ENCODE data around the gene CTTN.

Gene CTTN
- 0.15 to 0.22 reads per million in 2 donors for total RNA-seq

- DNase-seq = peak; percentile 34
These were observed at the start of gene CTTN for GRCh38 chr11:70397983-70398833. CTTN (plus strand) TSS chr11:70398529; CDS start chr11:70407298, 8,769 bp downstream.

- no peak for DNase-seq
These were observed 49.7 kb upstream of the CTTN start for GRCh38 chr11:70348608-70349007.

- no peak for DNase-seq
These were observed 46.7 kb upstream of the CTTN start for GRCh38 chr11:70351646-70352045.

GRCh38 chr11:70352100-70352499 is 46.2 kb upstream of the CTTN start:
- DNase-seq = no peak

- DNase-seq = no peak
These were observed 45.7 kb upstream of the CTTN start for GRCh38 chr11:70352601-70353000.

- no peak for DNase-seq
These were observed 45.0 kb upstream of the CTTN start for GRCh38 chr11:70353329-70353728.

- no peak for DNase-seq
These were observed 44.3 kb upstream of the CTTN start for GRCh38 chr11:70353900-70354568.

GRCh38 chr11:70354629-70355028 is 43.7 kb upstream of the CTTN start:
- DNase-seq = no peak

GRCh38 chr11:70358753-70359152 is 39.6 kb upstream of the CTTN start:
- DNase-seq = no peak

GRCh38 chr11:70359451-70360205 is 38.7 kb upstream of the CTTN start:
- DNase-seq = no peak

GRCh38 chr11:70360211-70360610 is 38.1 kb upstream of the CTTN start:
- no peak for DNase-seq

- no peak for DNase-seq
These were observed 34.2 kb upstream of the CTTN start for GRCh38 chr11:70364178-70364577.

- DNase-seq = no peak
These were observed 33.4 kb upstream of the CTTN start for GRCh38 chr11:70364745-70365543.

GRCh38 chr11:70365544-70365927 is 32.8 kb upstream of the CTTN start:
- DNase-seq = no peak

GRCh38 chr11:70367071-70367470 is 31.3 kb upstream of the CTTN start:
- no peak for DNase-seq

GRCh38 chr11:70368961-70369360 is 29.4 kb upstream of the CTTN start:
- no peak for DNase-seq

GRCh38 chr11:70371241-70371640 is 27.1 kb upstream of the CTTN start:
- no peak for DNase-seq

GRCh38 chr11:70372076-70372475 is 26.3 kb upstream of the CTTN start:
- DNase-seq = no peak

- DNase-seq = no peak
These were observed 21.7 kb upstream of the CTTN start for GRCh38 chr11:70376621-70377020.

GRCh38 chr11:70377645-70378044 is 20.7 kb upstream of the CTTN start:
- no peak for DNase-seq

- no peak for DNase-seq
These were observed 19.7 kb upstream of the CTTN start for GRCh38 chr11:70378506-70379134.

GRCh38 chr11:70381350-70381749 is 17.0 kb upstream of the CTTN start:
- DNase-seq = no peak
